H9 (cell line): Measurements from ENCODE around the gene PLA2G4C. TPM values are rescaled to one million over a fixed set of nuclear protein-coding genes. Genes with fewer than 3 reads are reported as not detected.

Experiments
- DNase-seq: peaks from one replicate; pipeline ENCODE4 v3.0.0-alpha.2; 2017
- H2AFZ ChIP-seq: one replicate; pipeline ENCODE4 v1.6.1; 2013; ENCODE audit warnings: mild to moderate bottlenecking, low read length, control low read depth, moderate library complexity
- H2AK5ac ChIP-seq: 2 replicates; pipeline ENCODE4 v1.6.1; 2013; ENCODE audit warnings: low read length, control low read depth, mixed read lengths; ENCODE audit not compliant: insufficient read length
- H2BK120ac ChIP-seq: one replicate; pipeline ENCODE4 v1.6.1; 2013; ENCODE audit warnings: low read depth, mild to moderate bottlenecking, low read length, control low read depth, inconsistent platforms; ENCODE audit not compliant: poor library complexity, severe bottlenecking
- H2BK12ac ChIP-seq: 2 replicates; pipeline ENCODE4 v1.6.1; 2013; ENCODE audit warnings: low read length, control low read depth, mixed read lengths, low read depth; ENCODE audit not compliant: insufficient read length
- H2BK15ac ChIP-seq: 2 replicates; pipeline ENCODE4 v1.6.1; 2013; ENCODE audit warnings: low read depth, low read length, control low read depth
- H2BK20ac ChIP-seq: one replicate; pipeline ENCODE4 v1.6.1; 2013; ENCODE audit warnings: low read depth, mild to moderate bottlenecking, low read length, control low read depth, inconsistent platforms; ENCODE audit not compliant: poor library complexity, severe bottlenecking
- H2BK5ac ChIP-seq: 2 replicates; pipeline ENCODE4 v1.6.1; 2013; ENCODE audit warnings: low read length, control low read depth, mixed read lengths; ENCODE audit not compliant: insufficient read length
- H3K14ac ChIP-seq: 2 replicates; pipeline ENCODE4 v1.6.1; 2013; ENCODE audit warnings: low read length, control low read depth; ENCODE audit not compliant: insufficient read depth
- H3K18ac ChIP-seq: 2 replicates; pipeline ENCODE4 v1.6.1; 2013; ENCODE audit warnings: low read depth, mild to moderate bottlenecking, mixed read lengths, low read length, control low read depth; ENCODE audit not compliant: insufficient read length
- H3K23ac ChIP-seq: 2 replicates; pipeline ENCODE4 v1.6.1; 2013; ENCODE audit warnings: low read length, control low read depth, mixed read lengths, low read depth; ENCODE audit not compliant: insufficient read length
- H3K23me2 ChIP-seq: 2 replicates; pipeline ENCODE4 v1.6.1; 2013; ENCODE audit warnings: low read depth, mild to moderate bottlenecking, mixed read lengths, low read length, control low read depth; ENCODE audit not compliant: insufficient read length, poor library complexity, severe bottlenecking
- H3K27ac ChIP-seq: 2 replicates; pipeline ENCODE4 v1.5.1; 2013; ENCODE audit warnings: low read length, control low read depth, mixed read lengths, low read depth; ENCODE audit not compliant: insufficient read length
- H3K27me3 ChIP-seq: 2 replicates; pipeline ENCODE4 v1.6.1; 2013; ENCODE audit warnings: low read length, control low read depth, inconsistent platforms; ENCODE audit not compliant: insufficient read depth
- H3K4ac ChIP-seq: 2 replicates; pipeline ENCODE4 v1.6.1; 2013; ENCODE audit warnings: low read depth, mild to moderate bottlenecking, control low read depth, inconsistent platforms, low read length, moderate library complexity
- H3K4me1 ChIP-seq: 2 replicates; pipeline ENCODE4 v1.6.1; 2013; ENCODE audit warnings: low read length, control low read depth, inconsistent platforms; ENCODE audit not compliant: insufficient read depth
- H3K4me2 ChIP-seq: 2 replicates; pipeline ENCODE4 v1.6.1; 2013; ENCODE audit warnings: low read length, control low read depth, mixed read lengths; ENCODE audit not compliant: insufficient read length, insufficient read depth
- H3K56ac ChIP-seq: 2 replicates; pipeline ENCODE4 v1.6.1; 2013; ENCODE audit warnings: low read depth, mild to moderate bottlenecking, mixed read lengths, low read length, control low read depth; ENCODE audit not compliant: insufficient read length
- H3K79me1 ChIP-seq: 2 replicates; pipeline ENCODE4 v1.6.1; 2013; ENCODE audit warnings: low read depth, mild to moderate bottlenecking, moderate library complexity, low read length, control low read depth, inconsistent platforms; ENCODE audit not compliant: insufficient read depth, poor library complexity, severe bottlenecking
- H3K79me2 ChIP-seq: 2 replicates; pipeline ENCODE4 v1.6.1; 2013; ENCODE audit warnings: low read length, control low read depth, inconsistent platforms; ENCODE audit not compliant: insufficient read depth
- H3K9ac ChIP-seq: 2 replicates; pipeline ENCODE4 v1.6.1; 2013; ENCODE audit warnings: low read length, control low read depth, mixed read lengths; ENCODE audit not compliant: insufficient read length; ENCODE audit errors: extremely low read depth
- H3K9me3 ChIP-seq: one replicate; pipeline ENCODE4 v1.6.1; 2013; ENCODE audit warnings: low read depth, low read length, inconsistent platforms; ENCODE audit not compliant: control insufficient read depth
- H3T11ph ChIP-seq: one replicate; pipeline ENCODE4 v1.6.1; 2013; ENCODE audit warnings: mild to moderate bottlenecking, low read length, control low read depth, inconsistent platforms
- H4K20me1 ChIP-seq: one replicate; pipeline ENCODE4 v1.6.1; 2013; ENCODE audit not compliant: control insufficient read depth, insufficient read length, insufficient read depth
- H4K5ac ChIP-seq: 2 replicates; pipeline ENCODE4 v1.6.1; 2013; ENCODE audit warnings: low read depth, mild to moderate bottlenecking, mixed read lengths, low read length, control low read depth; ENCODE audit not compliant: insufficient read length
- H4K8ac ChIP-seq: replicated peaks from 2 replicates; pipeline ENCODE4 v1.6.1; 2013; ENCODE audit warnings: low read length, control low read depth, mixed read lengths, low read depth; ENCODE audit not compliant: insufficient read length
- H4K91ac ChIP-seq: 2 replicates; pipeline ENCODE4 v1.6.1; 2013; ENCODE audit warnings: low read depth, mild to moderate bottlenecking, moderate library complexity, mixed read lengths, low read length, control low read depth; ENCODE audit not compliant: insufficient read length
- H3K27ac Mint-ChIP-seq, 3 experiments: 2 replicates in 2 of 3; 3 replicates in 1 of 3; pipeline ENCODE4 v1.8.0; 2020 to 2021; ENCODE audit warnings: mixed read lengths in 3 of 3, mild to moderate bottlenecking in 1 of 3, moderate library complexity in 1 of 3
- H3K27me3 Mint-ChIP-seq: 2 replicates; pipeline ENCODE4 v1.8.0; 2021; ENCODE audit warnings: low read depth, mild to moderate bottlenecking, moderate library complexity, mixed read lengths
- H3K36me3 Mint-ChIP-seq, 3 experiments: 2 replicates in 2 of 3; 3 replicates in 1 of 3; pipeline ENCODE4 v1.8.0; 2020 to 2021; ENCODE audit warnings: low read depth in 3 of 3, mixed read lengths in 3 of 3; ENCODE audit not compliant: insufficient read depth in 1 of 3
- H3K4me1 Mint-ChIP-seq, 2 experiments: 2 replicates each; pipeline ENCODE4 v1.8.0; 2020; ENCODE audit warnings: mixed read lengths in 2 of 2
- H3K4me3 Mint-ChIP-seq, 2 experiments: 2 replicates in 1 of 2; 3 replicates in 1 of 2; pipeline ENCODE4 v1.8.0; 2020 to 2021; ENCODE audit warnings: mild to moderate bottlenecking in 2 of 2, mixed read lengths in 2 of 2, moderate library complexity in 1 of 2
- H3K9me3 Mint-ChIP-seq, 2 experiments: 2 replicates in 1 of 2; 3 replicates in 1 of 2; pipeline ENCODE4 v1.8.0; 2020; ENCODE audit warnings: mild to moderate bottlenecking in 2 of 2, mixed read lengths in 2 of 2, moderate library complexity in 1 of 2
- CTCF ChIP-seq: fragments of 200-600 bp; sonication (generic); conservative IDR thresholded peaks from 3 replicates; pipeline ENCODE4 v1.8.0; 2021; ENCODE audit warnings: antibody characterized with exemption, mild to moderate bottlenecking
- WGBS: extraction: QIAGEN DNeasy Blood & Tissue Kit; methylation state at CpG from one replicate; pipeline ENCODE4 v1.1.7; 2013; ENCODE audit warnings: missing lambda C conversion rate, low lambda C conversion rate, mixed read lengths; ENCODE audit not compliant: insufficient read length; ENCODE audit errors: extremely low coverage; 5-methylcytosine and 5-hydroxymethylcytosine counted together
- total RNA-seq: library from RNA; stranded (reverse); gene quantifications from 2 replicates; pipeline ENCODE4 v1.2.1, GENCODE V29; 2021

The PLA2G4C gene
- total RNA-seq, 1 experiment from 2014 or later, result 7.0 TPM

- Mint-ChIP-seq H3K4me3 (no peak overlapping the region), H3K27ac (no peak overlapping the region), H3K4me1 (no peaks in the 10 kb centered on the region), H3K36me3 (peaks cover 15 to 26% (median 20%) of the 10 kb centered on the region in 3 experiments), H3K27me3 (no peaks in the 10 kb centered on the region; the same call in none of the 2 replicates), H3K9me3 (peaks cover 3 to 12% of the 10 kb centered on the region in 2 experiments; a peak in 4 of 5 replicates)
- Histone ChIP-seq H3K4me2 (no peak overlapping the region), H2BK120ac (no peak overlapping the region), H3K56ac (no peak overlapping the region), H2AK5ac (no peak overlapping the region), H4K20me1 (no peaks in the 10 kb centered on the region), H3K79me1 (no peaks in the 10 kb centered on the region), H4K91ac (no peak overlapping the region), H3K27me3 (no peaks in the 10 kb centered on the region), H3K79me2 (no peaks in the 10 kb centered on the region), H3K27ac (no peak overlapping the region), H2BK15ac (no peak overlapping the region), H3K4me1 (no peaks in the 10 kb centered on the region), H2AFZ (no peak overlapping the region), H3K23ac (no peak overlapping the region), H3K23me2 (no peaks in the 10 kb centered on the region), H3K18ac (no peak overlapping the region), H3K4ac (no peak overlapping the region), H3K9ac (no peak overlapping the region), H4K5ac (no peak overlapping the region), H3K14ac (no peak overlapping the region), H2BK12ac (no peak overlapping the region), H4K8ac (no peak overlapping the region), H3K9me3 (no peaks in the 10 kb centered on the region), H2BK20ac (no peak overlapping the region), H3T11ph (no peak overlapping the region), H2BK5ac (no peak overlapping the region)
- no peak for TF ChIP-seq CTCF
- WGBS, result no CpG with 5 or more reads among the region's 5 CpGs
- no peak for DNase-seq
Measured at GRCh38 chr19:48053076-48053475, 57.5 kb downstream of the PLA2G4C start.
